GM19099 (cell line): ENCODE data around the gene PHF21A.

Experiments
- POLR2A ChIP-seq: IDR thresholded peaks from 3 replicates; pipeline ENCODE4 v1.6.1; 2011; ENCODE audit warnings: low read depth; ENCODE audit not compliant: insufficient read length; ENCODE audit errors: extremely low read depth

Gene PHF21A

DNA sequence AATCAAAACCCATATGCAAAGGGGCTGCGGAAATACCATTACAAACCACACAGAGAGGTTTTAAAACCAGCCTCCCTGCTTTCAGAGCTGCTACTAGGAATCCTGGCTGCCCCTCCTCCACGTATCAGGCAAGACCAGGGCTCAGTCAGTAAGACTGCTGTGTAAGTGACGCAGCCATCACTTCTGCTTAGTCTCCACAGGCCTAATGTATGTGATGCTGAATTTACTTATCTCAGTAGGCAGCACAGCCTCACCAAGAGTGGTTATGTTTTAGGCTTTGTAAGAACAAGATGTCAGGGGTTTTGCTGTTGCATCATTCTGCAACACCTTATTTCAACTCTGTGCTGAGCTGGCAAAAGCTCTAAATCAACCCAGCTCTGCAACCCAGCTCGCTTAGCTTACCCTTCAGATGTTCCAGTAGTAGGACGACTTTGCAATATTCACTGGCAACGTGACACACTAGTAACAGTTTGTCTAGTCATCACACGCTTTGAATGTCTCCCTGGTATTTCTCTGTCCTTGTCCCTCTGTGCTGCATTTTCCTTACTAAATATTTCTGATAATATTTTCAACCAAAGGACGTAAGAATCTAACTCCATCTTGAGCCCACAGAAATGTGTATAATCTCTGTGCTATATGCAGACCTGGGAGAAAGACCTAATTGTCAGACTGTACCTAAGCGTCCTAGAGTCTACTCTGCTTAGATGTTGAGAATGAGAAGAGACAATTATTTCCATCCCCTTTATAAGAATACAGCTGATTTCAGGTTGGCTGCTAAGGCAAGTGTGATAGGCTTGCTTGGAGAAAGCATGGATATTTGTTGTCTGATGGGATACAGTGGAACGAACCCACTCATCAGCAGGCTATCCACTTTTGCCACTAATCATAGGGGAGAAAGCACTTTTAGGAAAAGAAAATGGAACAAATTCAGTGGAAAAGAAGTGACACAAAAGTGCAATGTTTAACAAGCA lies 126.6 kb downstream of the PHF21A start:
- no peak for TF ChIP-seq POLR2A

- no peak for TF ChIP-seq POLR2A
Measured at GRCh38 chr11:45993531-45994001, 127.7 kb downstream of the PHF21A start.

GRCh38 chr11:45988921-45989320 lies 132.3 kb downstream of the PHF21A start:
- TF ChIP-seq POLR2A, result no peak

- no peak for TF ChIP-seq POLR2A
Measured at GRCh38 chr11:45985212-45985611, 136.0 kb downstream of the PHF21A start.

DNA sequence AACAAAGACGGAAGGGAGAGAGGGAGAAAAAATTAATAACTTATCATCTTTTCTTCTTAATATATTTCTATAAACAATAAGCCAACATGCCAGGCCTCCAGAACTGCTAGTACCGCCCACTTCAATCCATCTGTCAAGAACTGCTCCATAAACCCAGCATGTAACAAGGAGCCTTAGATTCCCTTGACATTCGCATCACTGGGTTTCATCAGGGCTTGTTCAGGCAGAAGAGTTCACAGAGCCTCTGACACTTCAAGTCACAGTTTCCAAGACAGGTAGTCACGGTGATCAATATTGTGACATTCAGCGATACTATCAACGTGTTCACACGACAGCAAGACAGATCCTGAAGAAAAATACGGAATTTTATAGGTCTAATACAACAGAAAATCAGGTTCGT lies 137.1 kb downstream of the PHF21A start:
- no peak for TF ChIP-seq POLR2A

DNA sequence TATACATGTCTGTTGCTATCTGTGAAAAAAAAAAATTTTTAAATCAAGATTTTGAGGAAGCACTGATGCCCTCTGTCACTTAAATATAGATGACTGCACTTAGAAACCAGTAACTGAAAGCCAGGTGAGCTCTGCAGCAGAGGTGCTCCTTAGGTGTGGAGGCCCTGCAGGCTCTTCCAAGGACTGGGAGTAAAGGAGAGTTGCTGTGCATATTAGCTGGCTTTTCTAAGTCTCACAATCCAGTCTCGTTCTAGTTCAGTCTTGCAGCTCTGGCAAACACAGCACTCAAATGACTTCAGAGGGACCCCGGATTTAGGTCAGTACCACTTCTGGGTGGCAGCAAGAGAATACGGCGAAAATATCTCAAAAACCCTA lies 137.8 kb downstream of the PHF21A start:
- no peak for TF ChIP-seq POLR2A

DNA sequence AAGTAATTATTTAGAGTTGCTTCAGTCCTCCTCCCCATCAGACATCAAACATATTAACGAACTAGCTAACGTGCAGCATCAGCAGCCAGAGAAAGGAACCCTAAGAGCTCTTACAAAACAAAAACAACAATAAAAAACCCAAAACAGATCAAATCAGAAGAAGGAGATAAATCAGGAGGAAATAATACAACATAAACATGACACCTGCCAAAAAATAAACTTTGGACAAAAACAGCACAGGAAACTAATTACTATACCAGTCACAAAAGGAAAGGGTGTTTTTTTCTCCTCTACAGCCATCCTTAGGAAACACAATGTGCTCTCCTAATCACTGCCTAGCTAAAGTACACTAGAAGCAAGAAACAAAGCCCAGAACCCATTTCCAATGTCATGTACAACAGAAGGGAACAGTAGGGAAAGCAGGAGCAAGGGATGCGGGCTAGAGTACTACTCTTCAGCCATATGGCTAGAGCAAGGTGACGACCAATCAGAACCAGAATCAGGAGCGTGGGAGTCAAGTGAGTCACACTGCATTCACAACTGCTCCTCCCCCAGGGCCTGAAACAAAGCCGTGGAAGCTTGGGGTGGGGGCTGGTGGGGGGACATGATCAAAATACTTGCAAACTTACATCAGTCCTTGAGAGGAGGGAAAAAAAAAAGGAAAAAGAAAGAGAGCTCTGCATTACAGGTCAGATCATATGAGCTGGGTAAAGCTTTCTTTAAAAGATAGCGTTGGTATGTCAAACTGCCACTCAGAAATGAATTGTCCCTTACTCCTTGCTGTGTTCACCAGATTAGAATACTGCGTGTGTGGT lies 138.4 kb downstream of the PHF21A start:
- no peak for TF ChIP-seq POLR2A

GRCh38 chr11:45974806-45975205 lies 146.4 kb downstream of the PHF21A start:
- no peak for TF ChIP-seq POLR2A

DNA sequence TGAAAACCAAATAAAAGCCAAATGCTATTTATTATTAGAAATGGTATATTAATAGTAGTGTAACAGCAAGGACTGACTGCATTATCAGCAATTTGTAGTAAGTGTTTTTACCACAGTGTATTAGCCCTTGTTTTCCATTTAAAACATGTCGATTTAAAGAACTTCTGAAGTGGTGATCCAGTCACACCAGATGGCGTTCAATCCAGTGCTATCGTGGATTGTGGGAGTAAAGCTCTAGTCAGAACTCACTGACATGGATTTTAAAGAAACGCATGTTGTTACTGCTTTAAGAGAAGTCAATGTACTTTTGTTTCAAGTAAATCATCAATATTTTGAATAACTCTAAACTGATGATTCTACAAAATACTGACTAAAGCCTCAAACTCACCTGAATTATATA lies 147.7 kb downstream of the PHF21A start:
- TF ChIP-seq POLR2A, result no peak

DNA sequence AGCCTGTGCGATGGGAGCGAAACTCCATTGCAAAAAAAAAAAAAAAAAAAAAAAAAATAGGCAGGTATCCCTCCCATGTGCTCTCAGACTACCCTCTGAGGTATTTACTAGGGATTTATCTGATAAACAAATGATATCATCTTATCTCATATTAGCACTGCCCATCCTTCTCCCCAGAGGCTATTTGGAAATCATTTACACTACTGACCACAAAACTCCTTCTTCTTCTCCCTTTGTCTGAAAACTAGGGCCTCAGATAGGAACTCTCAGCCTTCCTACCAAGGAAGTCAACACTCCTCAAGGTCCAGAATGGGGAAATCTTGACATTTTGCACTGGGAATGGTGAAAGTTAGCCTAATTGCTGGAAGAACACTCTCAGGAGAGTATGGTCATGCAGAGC lies 152.4 kb downstream of the PHF21A start:
- TF ChIP-seq POLR2A, result no peak

DNA sequence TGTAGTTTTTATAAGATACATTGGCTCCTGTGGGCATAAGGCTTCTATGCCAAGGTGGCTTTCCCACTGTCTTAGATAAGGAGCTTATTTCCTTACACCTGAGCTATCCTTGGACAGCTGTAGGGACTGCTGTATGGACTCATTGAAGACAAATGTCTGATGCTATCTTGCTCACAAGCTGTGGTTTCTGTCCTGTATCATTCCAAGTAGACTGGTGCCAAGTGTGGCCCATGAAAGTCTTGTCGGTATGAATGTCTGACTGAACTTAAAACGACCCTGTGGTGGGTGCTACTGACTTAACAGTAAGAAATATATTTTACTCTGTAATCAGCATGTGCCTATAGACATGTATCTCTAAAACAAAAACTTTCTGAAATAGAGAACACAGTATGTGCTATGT lies 153.7 kb downstream of the PHF21A start:
- no peak for TF ChIP-seq POLR2A

- TF ChIP-seq POLR2A, result no peak
Measured at GRCh38 chr11:45964911-45965389, 156.3 kb downstream of the PHF21A start.

DNA sequence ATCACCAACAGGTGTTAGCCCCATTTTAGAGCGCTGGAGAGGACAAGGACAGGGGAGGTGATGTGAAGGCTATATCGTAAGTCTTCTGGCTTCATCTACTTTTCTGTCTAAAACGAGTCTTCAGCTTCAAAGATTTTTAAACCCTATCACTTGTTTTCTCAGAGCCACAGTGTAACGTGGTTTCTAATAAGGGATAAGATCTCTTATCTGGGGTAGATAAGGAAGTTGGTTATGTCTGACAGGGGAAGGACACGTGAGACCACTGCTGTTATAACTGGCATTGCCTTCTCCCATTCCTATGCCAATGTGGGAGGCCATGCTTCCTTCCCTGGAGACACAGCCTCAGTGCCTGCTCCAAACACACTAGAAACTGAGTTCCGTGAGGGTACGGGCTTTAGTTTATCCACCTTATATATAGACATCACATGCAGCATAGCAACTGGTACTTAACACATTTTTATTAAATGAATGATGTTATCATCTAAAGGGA lies 159.5 kb downstream of the PHF21A start:
- no peak for TF ChIP-seq POLR2A

DNA sequence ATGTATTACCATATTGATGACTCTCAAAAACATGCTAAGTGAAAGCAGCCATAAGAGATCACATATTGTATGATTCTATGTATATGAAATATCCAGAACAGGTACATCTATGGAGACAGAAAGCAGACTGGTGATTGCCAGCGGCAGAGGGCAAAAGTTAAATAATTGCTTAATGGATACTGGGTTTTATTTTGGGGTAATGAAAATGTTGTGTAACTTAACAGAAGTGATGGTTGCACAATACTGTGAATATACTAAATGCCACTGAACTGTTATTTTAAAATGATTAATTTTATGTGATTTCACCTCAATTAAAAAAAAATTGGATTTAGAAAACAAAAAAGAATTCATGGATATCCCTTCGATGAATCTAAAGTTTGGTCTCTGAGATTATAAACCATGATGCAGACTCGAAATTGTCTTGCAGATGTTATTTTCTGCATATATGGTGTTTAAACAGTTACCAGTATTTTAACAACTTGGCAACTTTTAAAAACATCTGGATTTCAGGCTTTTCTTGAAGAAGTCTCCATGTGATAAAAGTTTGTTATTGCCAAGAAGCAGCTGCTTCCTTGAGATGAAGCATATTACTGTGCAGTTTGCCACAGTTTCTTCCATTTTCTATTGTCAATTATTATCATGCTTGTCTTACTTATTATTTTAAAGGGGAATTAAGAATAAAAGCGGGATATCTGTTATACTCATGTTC lies 160.7 kb downstream of the PHF21A start:
- TF ChIP-seq POLR2A, result no peak

DNA sequence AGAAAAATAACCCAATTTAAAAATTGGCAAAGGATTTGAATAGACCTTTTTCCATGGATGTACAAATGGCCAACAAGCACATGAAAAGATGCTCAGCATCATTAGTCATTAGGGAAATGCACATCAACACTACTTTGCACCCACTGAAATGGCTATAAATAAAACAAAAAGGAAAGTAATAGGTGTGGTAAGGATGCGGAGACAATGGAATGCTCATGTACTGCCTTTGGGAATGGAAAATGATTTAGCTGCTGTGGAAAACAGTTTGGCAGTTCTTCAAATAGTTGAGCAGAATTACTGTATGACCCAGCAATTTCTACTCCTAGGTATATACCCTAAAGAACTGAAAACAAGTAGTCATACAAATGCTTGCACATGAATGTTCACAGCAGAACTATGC lies 161.4 kb downstream of the PHF21A start:
- no peak for TF ChIP-seq POLR2A
